Measurements from ENCODE around the gene DUSP14. TPM values are rescaled to one million over a fixed set of nuclear protein-coding genes. Genes with fewer than 3 reads are reported as not detected.

Gene DUSP14
- total and polyA plus RNA-seq, 2 of the 13 experiments (the other 11 are each of a cell fraction or from before 2014, with no cell fraction given) = 33.5 to 39.8 TPM

- TF ChIP-seq RARA (CRISPR knock-in tag; IDR thresholded peaks at IDR 0.05) (0 out of 2 replicates have a peak, but pooled peaks have one; percentile 16), SSRP1 (CRISPR knock-in tag; IDR thresholded peaks at IDR 0.05) (no peak), ZNF775 (CRISPR knock-in tag; IDR thresholded peaks at IDR 0.05; ENCODE audit: borderline replicate concordance) (no peak), ZNF747 (CRISPR knock-in tag; IDR thresholded peaks at IDR 0.05; ENCODE audit: borderline replicate concordance) (no peak), NCOA1 (CRISPR knock-in tag; IDR thresholded peaks at IDR 0.05) (no peak), ARHGAP35 (CRISPR knock-in tag; IDR thresholded peaks at IDR 0.05; ENCODE audit: borderline replicate concordance) (no peak), POLR2AphosphoS2 (IDR thresholded peaks at IDR 0.05; ENCODE audit: low read depth, low read length) (no peak), ZFX (CRISPR knock-in tag; IDR thresholded peaks at IDR 0.05; ENCODE audit: low read depth) (peak; percentile 68), HOXA3 (CRISPR knock-in tag; IDR thresholded peaks at IDR 0.05) (peak; percentile 47; the same call in 1 of the 2 replicates), ZNF292 (CRISPR knock-in tag; IDR thresholded peaks at IDR 0.05; ENCODE audit: borderline replicate concordance, low read depth) (no peak), ZNF556 (CRISPR knock-in tag; IDR thresholded peaks at IDR 0.05; ENCODE audit: borderline replicate concordance) (no peak), GLI4 (CRISPR knock-in tag; IDR thresholded peaks at IDR 0.05; ENCODE audit: borderline replicate concordance) (no peak), ZNF672 (CRISPR knock-in tag; IDR thresholded peaks at IDR 0.05) (no peak), RNF2 (conservative IDR thresholded peaks at IDR 0.05; ENCODE audit: low read depth) (no peak), ZNF552 (CRISPR knock-in tag; IDR thresholded peaks at IDR 0.05; ENCODE audit: borderline replicate concordance) (no peak), ZNF576 (CRISPR knock-in tag; IDR thresholded peaks at IDR 0.05) (no peak), FOSL1 (CRISPR knock-in tag; IDR thresholded peaks at IDR 0.05; ENCODE audit: borderline replicate concordance) (no peak), KDM2A (CRISPR knock-in tag; IDR thresholded peaks at IDR 0.05; ENCODE audit: borderline replicate concordance, low read depth) (peak; percentile 43; the same call in 1 of the 2 replicates), ZNF230 (CRISPR knock-in tag; IDR thresholded peaks at IDR 0.05) (no peak), SMARCC2 (IDR thresholded peaks at IDR 0.05) (no peak), NFAT5 (CRISPR knock-in tag; IDR thresholded peaks at IDR 0.05) (no peak), SP2 (CRISPR knock-in tag; IDR thresholded peaks at IDR 0.05) (no peak), POGZ (CRISPR knock-in tag; IDR thresholded peaks at IDR 0.05) (no peak), GABPB1 (CRISPR knock-in tag; IDR thresholded peaks at IDR 0.05) (peak; percentile 48; the same call in 1 of the 2 replicates)
- TF ChIP-seq, protein P1, sequence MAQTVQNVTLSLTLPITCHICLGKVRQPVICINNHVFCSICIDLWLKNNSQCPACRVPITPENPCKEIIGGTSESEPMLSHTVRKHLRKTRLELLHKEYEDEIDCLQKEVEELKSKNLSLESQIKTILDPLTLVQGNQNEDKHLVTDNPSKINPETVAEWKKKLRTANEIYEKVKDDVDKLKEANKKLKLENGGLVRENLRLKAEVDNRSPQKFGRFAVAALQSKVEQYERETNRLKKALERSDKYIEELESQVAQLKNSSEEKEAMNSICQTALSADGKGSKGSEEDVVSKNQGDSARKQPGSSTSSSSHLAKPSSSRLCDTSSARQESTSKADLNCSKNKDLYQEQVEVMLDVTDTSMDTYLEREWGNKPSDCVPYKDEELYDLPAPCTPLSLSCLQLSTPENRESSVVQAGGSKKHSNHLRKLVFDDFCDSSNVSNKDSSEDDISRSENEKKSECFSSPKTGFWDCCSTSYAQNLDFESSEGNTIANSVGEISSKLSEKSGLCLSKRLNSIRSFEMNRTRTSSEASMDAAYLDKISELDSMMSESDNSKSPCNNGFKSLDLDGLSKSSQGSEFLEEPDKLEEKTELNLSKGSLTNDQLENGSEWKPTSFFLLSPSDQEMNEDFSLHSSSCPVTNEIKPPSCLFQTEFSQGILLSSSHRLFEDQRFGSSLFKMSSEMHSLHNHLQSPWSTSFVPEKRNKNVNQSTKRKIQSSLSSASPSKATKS (CRISPR knock-in tag; IDR thresholded peaks at IDR 0.05) = no peak
Measured at GRCh38 chr17:37490022-37490587, 414 bp downstream of the DUSP14 start (continued).

Measured in HepG2 (cell line).